Stimulated activated CD8-positive, alpha-beta memory T cell treated with anti-CD3 and anti-CD28 coated beads, Interleukin-12 subunit alpha, Interleukin-12 subunit beta, amount 100 ng/mL, for 4 hours (primary cell): Measurements from ENCODE around the gene RAP1GAP2.

Source experiments
- DNase-seq: peaks from one replicate; pipeline ENCODE4 v3.0.0-alpha.2; 2020; ENCODE audit warnings: low read depth

The RAP1GAP2 gene

DNA sequence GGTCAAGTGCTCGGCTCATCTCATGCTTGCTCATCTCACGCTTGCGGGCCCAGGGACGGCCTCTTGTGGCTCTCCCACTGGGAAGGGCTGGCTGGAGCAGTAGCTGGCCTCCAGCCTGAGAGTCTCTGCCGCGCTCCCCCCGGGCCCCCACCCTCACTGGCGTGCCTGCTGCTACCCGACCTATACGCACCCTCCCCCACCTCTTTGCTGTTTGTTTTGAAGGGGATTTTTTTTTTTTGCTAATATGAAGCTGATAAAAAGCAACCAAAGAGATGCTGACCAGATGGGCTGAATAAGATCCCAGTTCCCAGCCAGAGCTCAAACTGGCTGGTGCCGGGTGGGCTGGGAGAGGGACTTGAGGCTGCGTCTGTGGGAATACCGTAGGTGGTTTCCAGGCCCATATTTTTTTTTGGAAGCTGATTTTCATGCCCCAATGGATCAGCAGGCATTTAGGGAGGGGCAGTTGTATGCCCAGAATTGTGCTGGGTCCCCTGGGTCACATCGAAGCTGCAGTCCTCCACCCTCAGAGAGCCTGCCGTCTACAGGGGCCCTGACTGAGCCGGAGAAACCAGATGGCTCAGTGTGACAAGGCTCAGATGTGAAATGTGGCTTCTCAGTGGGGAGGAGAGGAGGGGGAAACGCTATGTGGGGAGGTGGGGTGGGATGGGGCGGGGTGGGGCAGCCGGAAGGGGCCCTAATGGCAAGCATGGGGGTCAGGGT lies 115.0 kb downstream of the RAP1GAP2 start:
- DNase-seq = no peak

DNA sequence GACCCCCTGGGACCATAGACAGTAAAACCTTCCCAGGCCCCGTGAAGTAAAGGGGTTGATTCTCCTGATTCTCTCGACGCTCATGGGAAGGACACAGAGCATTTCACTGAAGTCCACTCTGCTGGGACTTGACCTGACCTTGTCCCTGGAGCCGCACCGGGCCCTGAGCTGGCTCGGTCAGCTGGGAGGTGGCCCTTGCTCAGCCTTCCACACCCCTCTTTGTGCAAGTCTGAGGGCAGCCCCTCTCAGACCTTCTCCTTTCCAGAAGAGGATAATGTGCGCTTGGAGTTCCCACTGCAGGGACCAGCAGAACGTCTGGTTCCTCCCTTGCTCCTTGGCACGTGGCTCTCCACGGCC lies 115.5 kb downstream of the RAP1GAP2 start:
- no peak for DNase-seq

- DNase-seq = no peak
Observed at GRCh38 chr17:2912754-2913153, 116.5 kb downstream of the RAP1GAP2 start.

DNA sequence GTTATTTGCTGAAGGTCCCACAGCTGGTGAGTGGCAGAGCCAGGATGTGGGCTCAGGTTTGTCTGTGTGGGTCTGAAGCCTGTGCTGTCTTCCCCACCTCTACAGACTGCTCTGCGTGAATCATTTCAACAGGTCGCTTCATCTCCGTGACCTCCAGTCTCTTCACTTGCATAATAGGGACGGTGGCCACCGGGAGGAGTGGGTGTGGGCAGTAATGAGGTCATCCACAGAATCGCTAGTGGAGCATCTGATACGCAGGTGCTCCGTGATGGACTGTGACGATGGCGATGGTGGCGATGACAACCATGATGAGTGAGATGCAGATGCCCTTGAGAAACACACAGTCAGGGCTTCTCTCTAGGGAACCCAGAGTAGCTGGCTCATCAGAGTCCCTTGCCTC lies 120.2 kb downstream of the RAP1GAP2 start:
- DNase-seq = no peak

- no peak for DNase-seq
Observed at GRCh38 chr17:2921443-2921842, 125.2 kb downstream of the RAP1GAP2 start.

DNA sequence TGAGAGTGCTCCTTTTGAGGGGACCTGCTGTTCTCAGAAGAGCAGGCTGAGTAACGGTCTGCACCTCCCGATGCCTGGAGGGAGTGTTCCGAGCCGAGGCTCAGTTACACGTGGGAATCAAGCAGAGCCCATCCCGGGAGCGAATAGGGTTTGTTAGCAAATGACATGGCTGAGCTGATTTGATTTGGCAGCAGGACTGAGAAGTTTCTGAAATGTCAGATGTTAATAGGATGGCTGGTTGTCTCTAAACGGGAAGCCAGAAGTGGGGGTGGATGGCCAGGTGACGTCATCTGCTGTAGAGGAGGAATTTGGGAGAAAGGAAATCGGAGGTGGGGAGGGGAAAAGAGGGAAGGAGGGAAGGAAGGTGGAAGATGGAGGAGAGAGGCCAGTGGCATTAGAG lies 128.0 kb downstream of the RAP1GAP2 start:
- DNase-seq = no peak

GRCh38 chr17:2925011-2925410 lies 128.8 kb downstream of the RAP1GAP2 start:
- no peak for DNase-seq

- DNase-seq = no peak
Observed at GRCh38 chr17:2926019-2926650, 129.9 kb downstream of the RAP1GAP2 start.

DNA sequence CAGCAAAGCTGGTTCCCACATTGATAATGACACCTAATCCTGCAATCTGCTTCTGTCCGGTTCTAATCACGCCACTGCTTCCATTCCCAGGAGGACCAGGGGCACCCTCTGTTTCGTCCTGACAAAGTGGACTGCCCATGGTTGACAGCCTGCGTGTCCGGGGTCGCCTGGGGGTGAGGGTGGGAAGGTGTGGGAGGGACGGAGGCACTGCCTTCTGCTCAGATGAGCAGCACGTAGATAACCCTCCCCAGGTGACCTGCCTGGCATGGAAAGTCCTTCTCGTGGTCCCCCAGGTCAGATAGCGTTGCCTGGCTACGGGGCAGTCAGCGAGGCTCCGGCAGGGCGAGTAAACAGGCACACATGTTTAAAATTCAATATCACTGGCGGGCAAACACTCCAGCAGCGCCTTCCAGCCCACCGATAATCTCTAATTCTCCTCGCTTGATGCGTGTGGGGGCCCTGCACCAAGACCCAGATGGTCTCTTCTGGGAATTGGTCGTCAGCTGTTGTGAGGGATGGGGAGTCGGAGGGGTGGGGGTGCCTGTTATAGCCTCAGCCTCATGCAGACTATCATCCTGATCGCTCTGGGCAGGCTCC lies 132.2 kb downstream of the RAP1GAP2 start:
- no peak for DNase-seq

DNA sequence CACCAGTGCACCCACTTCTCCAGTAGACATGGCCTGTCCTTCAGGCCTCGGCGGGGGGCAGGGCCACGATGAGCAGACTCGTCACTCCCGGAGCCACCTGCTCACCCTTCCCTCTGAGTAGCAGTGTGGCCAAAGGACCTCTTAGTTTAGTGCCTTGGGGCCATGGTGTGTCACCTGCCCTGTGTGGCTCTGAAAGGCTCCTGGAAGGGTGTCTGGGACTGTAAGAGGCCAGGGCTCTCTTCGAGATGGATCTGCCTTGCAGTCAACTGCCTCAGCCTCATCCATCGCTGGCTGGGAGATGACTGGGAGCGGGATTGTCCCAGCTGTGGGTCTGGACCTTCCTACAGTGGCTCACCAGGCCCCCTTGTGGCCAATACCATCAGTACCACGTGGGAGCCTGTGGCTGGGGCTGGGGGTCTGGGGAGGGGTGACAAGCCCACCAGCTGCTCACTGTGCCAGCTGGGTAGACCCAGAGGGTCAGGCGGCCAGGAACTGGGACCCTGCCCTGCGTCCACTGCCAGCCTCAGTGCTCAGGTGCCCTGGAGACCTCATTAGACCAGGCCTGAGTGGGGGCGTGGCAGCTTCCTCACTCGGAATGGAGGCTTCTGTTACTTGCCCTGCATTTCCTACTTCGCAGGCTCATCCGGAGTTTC lies 133.8 kb downstream of the RAP1GAP2 start:
- no peak for DNase-seq

GRCh38 chr17:2931876-2932275 lies 135.6 kb downstream of the RAP1GAP2 start:
- DNase-seq = no peak

- no peak for DNase-seq
Observed at GRCh38 chr17:2932946-2933345, 136.7 kb downstream of the RAP1GAP2 start.

DNA sequence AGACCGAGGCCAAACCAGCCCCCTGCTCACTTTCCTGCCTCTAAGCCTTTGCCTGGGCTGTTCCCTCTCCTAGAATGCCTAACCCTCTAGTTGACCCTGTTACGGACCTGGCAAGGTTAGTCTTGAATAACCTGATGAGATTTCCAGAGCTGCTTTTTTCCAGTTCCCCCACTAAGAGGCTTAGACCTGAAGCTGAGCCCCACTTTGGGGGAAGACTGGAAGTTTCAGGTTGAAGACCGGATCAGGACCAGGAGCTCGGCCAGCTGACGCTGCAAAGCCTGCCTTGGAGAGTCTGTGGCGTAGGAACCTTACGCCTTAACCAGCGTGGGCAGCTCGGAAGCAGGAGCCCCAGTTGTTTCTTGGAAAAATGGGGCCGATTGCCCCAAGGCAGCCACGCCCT lies 137.4 kb downstream of the RAP1GAP2 start:
- no peak for DNase-seq

DNA sequence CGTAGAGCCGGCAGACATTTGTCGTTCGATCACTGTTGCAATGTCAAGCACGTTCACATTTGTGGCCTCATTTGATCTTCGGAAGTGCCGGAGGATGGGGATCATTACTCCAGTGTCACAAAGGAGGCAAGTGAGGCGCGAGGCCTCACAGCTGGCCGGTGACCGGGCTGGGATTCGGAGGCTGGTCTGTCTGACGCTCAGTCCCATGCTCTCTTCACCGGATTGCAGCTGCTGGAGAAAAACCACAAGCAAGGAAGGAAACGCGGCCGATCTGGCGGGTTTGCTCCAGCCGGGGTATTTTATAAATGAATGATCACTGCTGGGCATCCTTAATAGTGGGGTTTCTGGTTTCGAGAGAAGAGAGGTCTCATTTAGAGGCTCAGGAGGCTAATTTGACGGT lies 139.4 kb downstream of the RAP1GAP2 start:
- DNase-seq = no peak

- DNase-seq = no peak
Observed at GRCh38 chr17:2936351-2936750, 140.1 kb downstream of the RAP1GAP2 start.

DNA sequence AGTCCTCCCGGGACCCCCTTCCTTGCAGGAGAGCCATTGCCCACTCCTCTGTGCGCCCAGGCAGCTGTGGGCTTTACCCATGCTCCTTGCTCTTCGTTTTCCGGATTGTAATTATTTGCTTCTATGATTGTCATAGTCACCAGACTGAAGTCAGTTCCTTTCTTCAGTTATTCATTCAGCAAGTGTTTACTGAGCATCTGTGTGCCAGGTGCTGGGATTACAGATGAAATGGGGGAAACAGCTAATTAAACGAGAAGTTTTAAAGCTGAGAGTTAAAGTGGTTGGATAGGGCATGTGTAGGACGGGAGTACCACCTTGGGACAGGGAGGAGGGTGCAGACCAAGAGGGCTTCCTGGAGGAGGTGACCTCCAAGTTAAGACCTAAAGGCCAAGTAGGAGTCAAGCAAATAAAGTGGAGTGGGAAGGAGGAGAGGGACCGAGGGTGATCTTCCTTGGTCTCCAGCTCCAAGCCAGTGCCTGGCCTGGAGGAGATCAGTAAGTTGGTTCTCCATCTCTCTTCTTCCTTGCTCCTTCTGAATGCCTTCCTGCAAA lies 140.6 kb downstream of the RAP1GAP2 start:
- DNase-seq = no peak

DNA sequence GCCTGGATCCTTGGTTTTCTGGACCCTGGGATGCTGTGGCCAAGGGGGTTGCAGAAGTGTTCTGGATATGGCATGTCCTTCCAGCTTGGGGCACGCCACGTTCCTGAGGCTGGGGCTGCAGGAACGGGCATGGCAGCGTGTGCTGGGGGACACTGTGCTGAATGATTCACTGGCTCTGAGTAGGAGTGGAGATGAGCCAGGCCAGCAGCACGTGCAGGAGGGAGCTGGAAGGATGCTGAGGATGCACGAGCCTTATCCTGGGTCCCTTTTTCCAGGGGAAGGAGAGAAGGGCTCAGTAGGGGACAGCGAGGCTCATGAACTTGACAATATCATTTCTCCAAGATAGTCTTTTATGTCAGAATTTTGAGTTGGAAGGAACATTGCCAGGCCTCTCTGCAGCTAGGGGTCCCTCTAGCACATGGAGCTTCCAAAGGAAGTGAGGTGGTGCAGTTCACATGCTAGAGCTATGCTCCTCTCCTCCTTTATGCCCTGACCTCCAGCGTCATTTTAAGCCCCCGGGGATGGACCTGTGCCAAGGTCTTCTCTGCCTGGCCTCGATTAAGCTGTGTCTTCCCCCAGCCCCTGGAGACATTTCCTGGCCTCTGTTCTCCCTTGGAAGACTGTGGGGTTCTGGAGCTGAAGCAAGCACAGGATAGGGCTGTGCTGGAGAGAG lies 141.2 kb downstream of the RAP1GAP2 start:
- DNase-seq = no peak

DNA sequence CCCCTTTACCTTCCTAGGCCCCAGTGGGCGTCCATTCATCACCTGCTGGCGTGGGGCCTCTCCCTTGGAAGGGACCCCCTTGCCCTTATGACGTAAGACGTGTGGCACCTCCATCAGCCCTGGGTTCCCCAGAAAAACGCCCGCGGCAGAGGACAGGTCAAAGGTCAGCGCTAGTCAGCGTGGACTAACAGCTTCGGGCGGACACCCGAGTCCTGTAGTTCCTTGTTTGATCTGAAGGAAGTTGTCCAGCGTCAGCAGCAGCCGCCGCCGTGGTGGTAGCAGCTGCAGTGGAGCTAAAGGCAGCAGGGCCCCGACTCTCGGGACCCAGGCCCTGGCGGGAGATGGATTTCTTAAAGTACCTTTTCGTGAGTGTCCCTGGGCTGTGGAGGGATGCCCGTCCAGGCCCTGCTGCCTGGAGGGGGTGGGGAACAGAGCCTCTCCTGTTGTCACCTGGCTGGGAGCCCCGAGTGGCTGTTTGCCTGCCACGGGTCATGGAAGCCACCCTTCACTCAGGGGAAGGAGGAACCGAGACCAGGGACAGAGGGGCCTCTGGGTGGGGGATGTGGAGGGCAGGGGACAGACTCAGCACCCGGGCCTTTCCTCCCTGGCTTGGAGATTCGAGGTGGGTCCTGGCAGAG lies 143.6 kb downstream of the RAP1GAP2 start:
- no peak for DNase-seq

DNA sequence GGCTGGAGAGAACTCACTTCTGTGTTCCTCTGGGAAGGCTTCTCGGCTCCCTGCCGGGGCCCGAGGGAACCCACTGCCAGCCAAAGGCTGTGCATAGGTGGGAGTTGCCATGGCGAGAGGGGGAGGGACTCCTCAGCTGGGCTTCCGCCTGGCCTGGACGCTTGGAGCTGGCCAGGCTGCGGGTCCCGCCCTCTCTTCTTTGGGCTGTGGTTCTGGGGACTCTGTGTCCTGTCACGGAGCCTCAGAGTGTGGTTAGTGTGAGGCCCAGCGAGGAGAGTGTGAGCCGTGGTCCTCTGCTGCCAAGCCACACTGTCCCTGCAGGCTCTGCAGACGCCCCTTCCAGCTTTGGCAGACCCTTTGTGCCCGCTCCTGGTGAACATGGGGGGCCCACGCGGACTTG lies 144.1 kb downstream of the RAP1GAP2 start:
- DNase-seq = no peak

GRCh38 chr17:2943981-2944380 lies 147.7 kb downstream of the RAP1GAP2 start:
- no peak for DNase-seq

GRCh38 chr17:2945299-2945698 lies 149.1 kb downstream of the RAP1GAP2 start:
- no peak for DNase-seq

GRCh38 chr17:2946144-2946543 lies 149.9 kb downstream of the RAP1GAP2 start:
- DNase-seq = no peak
